Keratinocyte (primary cell): ENCODE data around the gene NLGN1. TPM values are rescaled to one million over a fixed set of nuclear protein-coding genes. Genes with fewer than 3 reads are reported as not detected.

Experiments
- DNase-seq: peaks from one replicate; pipeline ENCODE4 v3.0.0-alpha.2; 2011; ENCODE audit warnings: low read depth, missing footprints, low spot score
- FAIRE-seq: peaks from 2 replicates; lab custom pipeline; 2011; peaks lifted over from hg19 to GRCh38; lab: Jason Lieb, UNC
- H2AFZ ChIP-seq: 2 replicates; pipeline ENCODE4 v1.6.0; 2012; ENCODE audit warnings: low read length, control low read depth, inconsistent platforms; ENCODE audit not compliant: control insufficient read depth
- H3K27ac ChIP-seq: 2 replicates; pipeline ENCODE4 v1.5.1; 2011; ENCODE audit warnings: low read length; ENCODE audit not compliant: control insufficient read depth, insufficient read depth
- H3K27me3 ChIP-seq: 3 replicates; pipeline ENCODE4 v1.6.0; 2011; ENCODE audit warnings: low read length; ENCODE audit not compliant: control insufficient read depth, insufficient read depth; ENCODE audit errors: extremely low read depth
- H3K36me3 ChIP-seq, 2 experiments: 2 replicates in 1 of 2; 3 replicates in 1 of 2; pipeline ENCODE4 v1.5.1; 2011; ENCODE audit warnings: low read length in 2 of 2, mild to moderate bottlenecking in 1 of 2; ENCODE audit not compliant: control insufficient read depth in 2 of 2, insufficient read depth in 2 of 2; ENCODE audit errors: extremely low read depth in 1 of 2
- H3K4me1 ChIP-seq: 3 replicates; pipeline ENCODE4 v1.5.1; 2011; ENCODE audit warnings: low read length; ENCODE audit not compliant: control insufficient read depth, insufficient read depth; ENCODE audit errors: extremely low read depth
- H3K4me2 ChIP-seq: 3 replicates; pipeline ENCODE4 v1.6.0; 2011; ENCODE audit warnings: low read depth, low read length; ENCODE audit not compliant: control insufficient read depth, insufficient read depth; ENCODE audit errors: extremely low read depth
- H3K4me3 ChIP-seq, 3 experiments: fragments of 200-600 bp in 1 of 3; sonication (generic) in 1 of 3; 2 replicates in 2 of 3; 3 replicates in 1 of 3; pipeline ENCODE4 v1.5.1; 2011 to 2016; ENCODE audit warnings: low read length in 3 of 3, mild to moderate bottlenecking in 3 of 3, control low read depth in 2 of 3, inconsistent platforms in 1 of 3, low read depth in 1 of 3, mixed read lengths in 1 of 3, mixed run types in 1 of 3, moderate library complexity in 1 of 3; ENCODE audit not compliant: control insufficient read depth in 2 of 3, insufficient read depth in 2 of 3; ENCODE audit errors: extremely low read depth in 1 of 3
- H3K79me2 ChIP-seq: 2 replicates; pipeline ENCODE4 v1.6.0; 2012; ENCODE audit warnings: low read length; ENCODE audit not compliant: control insufficient read depth, insufficient read depth
- H3K9ac ChIP-seq: 3 replicates; pipeline ENCODE4 v1.6.0; 2011; ENCODE audit warnings: low read length; ENCODE audit not compliant: control insufficient read depth, insufficient read depth; ENCODE audit errors: extremely low read depth
- H3K9me1 ChIP-seq: 3 replicates; pipeline ENCODE4 v1.6.0; 2011; ENCODE audit warnings: low read length; ENCODE audit not compliant: control insufficient read depth, insufficient read depth; ENCODE audit errors: extremely low read depth
- H3K9me3 ChIP-seq: 2 replicates; pipeline ENCODE4 v1.5.1; 2012; ENCODE audit warnings: low read depth, low read length; ENCODE audit not compliant: control insufficient read depth
- H4K20me1 ChIP-seq: 3 replicates; pipeline ENCODE4 v1.6.0; 2011; ENCODE audit warnings: low read length; ENCODE audit not compliant: control insufficient read depth, insufficient read depth; ENCODE audit errors: extremely low read depth
- CTCF ChIP-seq, 3 experiments: IDR thresholded peaks in 1 of 3; conservative IDR thresholded peaks in 1 of 3; optimal IDR thresholded peaks in 1 of 3; 2 replicates in 2 of 3; 3 replicates in 1 of 3; pipeline versions ENCODE3 to v1.5.1; 2011; ENCODE audit warnings: low read length in 3 of 3, mild to moderate bottlenecking in 3 of 3, moderate library complexity in 2 of 3, control low read depth in 1 of 3, inconsistent platforms in 1 of 3; ENCODE audit not compliant: insufficient read depth in 2 of 3; ENCODE audit errors: extremely low read depth in 1 of 3
- EZH2 ChIP-seq: IDR thresholded peaks from one replicate; pipeline ENCODE4 v1.6.1; 2012; ENCODE audit warnings: inconsistent platforms, mild to moderate bottlenecking, low read length, moderate library complexity
- dilution Hi-C: fragments of 300-500 bp; cut with MboI; formaldehyde crosslinking; loops from one replicate; pipeline ENCODE4 v1.7.0; 2020; ENCODE audit warnings: low sequenced_read_pairs; ENCODE audit not compliant: extremely low pct_ligation_motif_present
- polyA plus RNA-seq, 5 experiments: library from polyadenylated mRNA; depleted of rRNA in 3 of 5; stranded (reverse) in 3 of 5; stranded (forward) in 1 of 5; unstranded in 1 of 5; fragments of >200 nt; gene quantifications; 1 replicate in 1 of 5; 2 replicates in 3 of 5; 3 replicates in 1 of 5; pipeline versions ENCODE4 v1.2.1 to v1.2.3, GENCODE V29; 2011 to 2012; ENCODE audit warnings: missing spikeins in 2 of 5, low read depth in 1 of 5, low replicate concordance in 1 of 5

NLGN1 gene
- polyA plus RNA-seq, 1 donor (not counting 4 experiments of a cell fraction or from before 2014, with no cell fraction given), result not detected

- no peak overlapping the region for H3K9ac ChIP-seq
- no peaks in the 10 kb centered on the region for H4K20me1 ChIP-seq
- TF ChIP-seq CTCF (optimal IDR thresholded peaks at IDR 0.05 in 1 of 3, IDR thresholded peaks at IDR 0.05 in 1 of 3, conservative IDR thresholded peaks at IDR 0.05 in 1 of 3; ENCODE audit: extremely low read depth in 1 of 3, insufficient read depth in 2 of 3, low read length in 3 of 3) (peak; percentile 28 to 61 (median 33)), EZH2 (no peak)
- H3K4me2 ChIP-seq, result no peak overlapping the region
- H3K4me1 ChIP-seq, result peaks cover 6% of the 10 kb centered on the region
- H3K27ac ChIP-seq, result no peak overlapping the region
- dilution Hi-C loops, result no loop called here
- no peak for DNase-seq
- FAIRE-seq, result no peak
- H3K9me3 ChIP-seq, result no peaks in the 10 kb centered on the region
- no peaks in the 10 kb centered on the region for H3K79me2 ChIP-seq
- no peak overlapping the region for H3K4me3 ChIP-seq
- no peaks in the 10 kb centered on the region for H3K9me1 ChIP-seq
- H2AFZ ChIP-seq, result no peak overlapping the region
- peaks cover 22% of the 10 kb centered on the region for H3K27me3 ChIP-seq
- no peaks in the 10 kb centered on the region for H3K36me3 ChIP-seq
These were observed 186.7 kb downstream of the NLGN1 start for GRCh38 chr3:173584093-173584837.

GRCh38 chr3:173584838-173585831 is 187.6 kb downstream of the NLGN1 start:
- Histone ChIP-seq H3K27me3 (peaks cover 22% of the 10 kb centered on the region), H3K4me3 (peak overlapping the region in 1 of 3 experiments; percentile 26), H3K4me2 (peak overlapping the region; percentile 45), H2AFZ (no peak overlapping the region), H3K9ac (no peak overlapping the region), H3K4me1 (peaks cover 6% of the 10 kb centered on the region), H4K20me1 (no peaks in the 10 kb centered on the region), H3K9me3 (no peaks in the 10 kb centered on the region), H3K36me3 (no peaks in the 10 kb centered on the region), H3K79me2 (no peaks in the 10 kb centered on the region), H3K9me1 (no peaks in the 10 kb centered on the region), H3K27ac (no peak overlapping the region)
- dilution Hi-C loops, result no loop called here
- TF ChIP-seq EZH2, result peak; percentile 77
- no peak for TF ChIP-seq CTCF (optimal IDR thresholded peaks at IDR 0.05 in 1 of 3, IDR thresholded peaks at IDR 0.05 in 1 of 3, conservative IDR thresholded peaks at IDR 0.05 in 1 of 3; ENCODE audit: extremely low read depth in 1 of 3, insufficient read depth in 2 of 3, low read length in 3 of 3)
- no peak for FAIRE-seq
- DNase-seq, result no peak
